HG02981 (cell line): ENCODE data around the gene ALG13.
"Not testable (repeated sequence)": the region's sequence is repeated elsewhere in the genome, so short reads cannot be mapped to it uniquely, and the experiment has no call there.

Experiments used
- ATAC-seq: cut with Tn5 transposase; IDR thresholded peaks from one replicate; pipeline ENCODE4 v1.9.1; 2021; ENCODE audit warnings: mild to moderate bottlenecking, moderate library complexity; ENCODE audit not compliant: unreplicated experiment

ALG13 gene

GRCh38 chrX:111756486-111756885 lies 75.5 kb downstream of the ALG13 start:
- ATAC-seq: no peak

- ATAC-seq: no peak
Observed at GRCh38 chrX:111759686-111760085, 78.7 kb downstream of the ALG13 start.

GRCh38 chrX:111761578-111762135 lies 80.7 kb downstream of the ALG13 start:
- no peak for ATAC-seq

- no peak for ATAC-seq
Observed at GRCh38 chrX:111778591-111778990, 97.6 kb downstream of the ALG13 start.

- ATAC-seq: no peak
Observed at GRCh38 chrX:111779582-111779981, 98.6 kb downstream of the ALG13 start.

- ATAC-seq: no peak
Observed at GRCh38 chrX:111784667-111785066, 103.7 kb downstream of the ALG13 start.

GRCh38 chrX:111790054-111790453 lies 109.1 kb downstream of the ALG13 start:
- not testable (repeated sequence) for ATAC-seq
